GM10266 (cell line): ENCODE results near the gene CEACAM21.

ENCODE experiments used
- DNase-seq: peaks from one replicate; pipeline ENCODE4 v3.0.0; 2012; ENCODE audit errors: extremely low spot score
- TF ChIP-seq, protein P1 (sequence below): IDR thresholded peaks from 2 replicates; pipeline ENCODE4 v1.5.1; 2012; ENCODE audit warnings: mild to moderate bottlenecking, low read depth; ENCODE audit not compliant: control insufficient read depth, insufficient read depth; ENCODE audit errors: missing control alignments

The CEACAM21 gene

DNA sequence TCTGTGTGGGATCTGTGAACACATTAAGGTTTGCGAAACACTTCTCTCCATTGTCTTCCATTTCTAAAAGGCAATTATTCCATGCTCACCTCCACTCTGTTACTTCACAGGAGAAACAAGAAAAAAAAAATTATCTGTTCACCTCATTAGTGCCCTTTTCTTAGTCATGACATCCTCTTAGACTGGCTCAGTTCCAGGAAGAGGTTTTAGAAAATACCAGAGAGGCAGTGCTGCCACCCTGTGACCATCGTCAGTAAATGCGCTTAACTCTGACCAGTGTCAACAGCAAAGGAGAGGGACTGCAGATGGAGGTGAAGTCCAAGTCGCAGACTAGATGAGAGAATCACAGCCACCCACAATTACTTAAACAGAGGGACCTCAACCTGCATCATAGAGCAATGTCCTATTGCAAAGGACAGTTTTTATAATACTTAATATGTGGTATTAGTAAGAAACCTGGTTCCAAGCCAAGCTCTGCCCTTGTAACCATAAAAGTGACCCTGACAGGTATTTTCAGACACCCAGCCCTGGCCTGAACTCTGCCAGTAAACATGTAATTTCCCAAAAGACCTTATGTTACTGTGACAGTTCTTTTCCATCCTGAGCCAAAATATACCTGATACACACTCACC, 19.4 kb downstream of the CEACAM21 start:
- peak; percentile 74 for DNase-seq
- TF ChIP-seq, protein P1, sequence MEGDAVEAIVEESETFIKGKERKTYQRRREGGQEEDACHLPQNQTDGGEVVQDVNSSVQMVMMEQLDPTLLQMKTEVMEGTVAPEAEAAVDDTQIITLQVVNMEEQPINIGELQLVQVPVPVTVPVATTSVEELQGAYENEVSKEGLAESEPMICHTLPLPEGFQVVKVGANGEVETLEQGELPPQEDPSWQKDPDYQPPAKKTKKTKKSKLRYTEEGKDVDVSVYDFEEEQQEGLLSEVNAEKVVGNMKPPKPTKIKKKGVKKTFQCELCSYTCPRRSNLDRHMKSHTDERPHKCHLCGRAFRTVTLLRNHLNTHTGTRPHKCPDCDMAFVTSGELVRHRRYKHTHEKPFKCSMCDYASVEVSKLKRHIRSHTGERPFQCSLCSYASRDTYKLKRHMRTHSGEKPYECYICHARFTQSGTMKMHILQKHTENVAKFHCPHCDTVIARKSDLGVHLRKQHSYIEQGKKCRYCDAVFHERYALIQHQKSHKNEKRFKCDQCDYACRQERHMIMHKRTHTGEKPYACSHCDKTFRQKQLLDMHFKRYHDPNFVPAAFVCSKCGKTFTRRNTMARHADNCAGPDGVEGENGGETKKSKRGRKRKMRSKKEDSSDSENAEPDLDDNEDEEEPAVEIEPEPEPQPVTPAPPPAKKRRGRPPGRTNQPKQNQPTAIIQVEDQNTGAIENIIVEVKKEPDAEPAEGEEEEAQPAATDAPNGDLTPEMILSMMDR, result peak; percentile 89

DNA sequence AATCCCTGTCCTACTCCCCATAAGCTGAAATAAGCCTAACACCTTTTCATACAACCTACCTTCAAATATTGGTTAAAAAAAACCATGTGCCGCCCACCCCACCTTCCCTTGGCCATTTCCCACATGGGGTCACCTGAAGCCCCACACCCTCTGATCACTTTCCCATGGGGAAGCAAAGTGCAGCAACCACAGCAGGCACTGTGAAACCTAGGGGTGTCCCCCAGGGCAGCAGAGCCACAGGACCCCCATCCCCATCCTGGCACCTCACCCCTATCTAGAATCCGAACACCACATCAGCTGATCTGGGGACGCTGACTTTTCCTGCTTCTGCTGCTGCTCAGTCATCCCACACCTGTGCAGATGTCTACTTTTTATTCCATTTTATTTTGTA, 19.9 kb downstream of the CEACAM21 start:
- no peak for DNase-seq
- TF ChIP-seq, protein P1, result no peak

DNA sequence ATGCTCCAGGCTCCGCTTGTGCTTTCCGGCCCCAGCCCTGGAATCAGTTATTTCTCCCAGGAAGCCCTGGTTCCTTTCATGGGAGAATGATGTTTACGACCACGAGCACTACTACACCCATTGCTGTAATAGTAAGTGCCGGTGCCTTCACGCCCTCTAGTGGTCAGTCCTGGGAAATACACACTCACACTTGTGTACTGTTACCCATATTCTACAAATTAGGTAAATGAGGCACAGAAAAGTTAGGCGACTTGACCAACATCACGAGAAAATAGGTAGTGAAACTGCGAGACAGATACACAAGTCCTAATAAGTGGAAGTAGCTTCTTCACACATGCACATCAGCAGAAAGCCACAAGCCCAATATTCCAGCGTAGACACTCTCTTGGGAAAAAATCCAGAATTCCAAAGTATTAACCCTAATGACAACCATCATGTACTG, 21.7 kb downstream of the CEACAM21 start:
- TF ChIP-seq, protein P1, result peak; percentile 96
- peak; percentile 84 for DNase-seq

DNA sequence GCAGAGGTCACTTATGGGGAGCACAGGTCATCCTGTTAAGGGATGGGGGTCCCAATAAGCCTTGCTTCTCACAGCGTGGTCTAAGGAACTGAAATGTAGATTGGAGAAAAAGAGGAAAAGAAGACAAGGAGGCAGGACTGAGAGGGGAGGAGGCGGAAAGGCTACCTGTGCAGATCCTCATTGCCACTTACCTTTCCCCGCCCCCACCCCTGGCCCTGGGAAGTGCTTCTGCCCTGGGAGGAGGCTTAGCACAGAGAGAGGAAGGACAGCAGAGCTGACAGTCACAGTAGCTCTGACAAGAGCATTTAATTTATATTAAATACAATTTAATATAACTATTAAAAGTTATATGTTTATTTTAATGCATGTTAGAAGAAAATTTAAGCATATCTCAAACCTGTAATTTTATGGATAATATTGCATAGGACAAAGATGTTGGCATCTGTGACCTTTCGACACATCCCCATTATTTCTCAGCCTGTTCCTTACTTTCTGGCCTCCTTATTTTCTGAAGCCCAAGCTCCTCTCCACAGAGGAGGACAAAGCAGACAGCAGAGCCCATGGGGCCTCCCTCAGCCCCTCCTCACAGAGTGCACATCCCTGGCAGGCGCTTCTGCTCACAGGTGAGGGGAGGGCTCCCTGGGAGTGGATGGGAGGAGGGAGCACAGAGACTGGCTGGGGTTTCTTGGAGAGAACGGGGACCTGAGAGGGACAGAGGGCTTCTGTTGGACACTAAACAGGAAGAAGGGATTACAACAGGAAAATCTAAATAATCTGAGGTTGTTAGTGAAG, 23.4 kb downstream of the CEACAM21 start:
- no peak for DNase-seq
- TF ChIP-seq, protein P1, result no peak

DNA sequence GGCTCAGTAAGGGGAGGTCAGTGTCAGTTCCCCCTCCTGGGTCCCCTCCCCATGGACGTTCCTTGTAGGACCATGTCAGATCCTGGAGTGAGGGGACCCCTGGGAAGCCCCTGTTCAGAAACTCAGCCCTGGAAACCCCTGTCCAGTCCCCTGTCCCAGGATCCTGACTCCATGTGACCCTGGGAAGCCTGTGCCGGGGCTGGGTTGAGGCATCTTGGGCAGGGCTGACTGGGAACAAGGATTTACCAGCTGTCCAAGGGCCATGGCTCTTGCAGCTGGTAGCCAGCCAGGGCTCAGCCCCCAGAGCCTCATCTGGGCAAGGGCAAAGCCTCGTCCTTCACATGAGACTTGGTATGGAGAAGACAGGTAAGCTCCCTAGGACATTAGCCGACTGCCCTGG, 25.8 kb downstream of the CEACAM21 start:
- no peak for DNase-seq
- TF ChIP-seq, protein P1, result no peak

DNA sequence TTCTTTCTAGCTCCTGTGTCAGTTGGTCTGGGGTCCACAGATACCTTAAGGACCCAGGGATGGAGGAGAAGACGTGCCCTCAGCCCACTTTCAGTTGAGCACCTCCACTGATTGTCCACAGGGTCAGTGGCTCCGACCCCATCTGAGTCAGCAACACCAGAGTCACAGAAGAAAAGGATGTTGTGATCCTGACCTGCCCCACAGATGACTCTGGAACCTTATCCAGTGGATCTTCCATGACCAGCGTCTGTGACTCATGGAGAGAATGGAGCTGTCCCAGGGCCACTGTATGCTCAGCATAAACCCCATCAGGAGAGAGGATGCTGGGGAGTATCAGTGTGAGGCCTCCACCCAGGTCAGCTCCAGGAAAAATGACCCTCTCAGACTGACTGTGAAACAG, 28.9 kb downstream of the CEACAM21 start:
- DNase-seq, result no peak
- TF ChIP-seq, protein P1, result no peak
